H1 (cell line): ENCODE measurements around the gene SLC6A6. TPM values are rescaled to one million over a fixed set of nuclear protein-coding genes. Genes with fewer than 3 reads are reported as not detected.

Experiments used
- CTCF ChIA-PET: fragments of 300-600 bp; sonication (Branson Sonifier 250); formaldehyde crosslinking; loops from one replicate; lab custom pipeline; 2021; ENCODE audit not compliant: partially characterized antibody; lab: Charles Lee
- POLR2A ChIA-PET: fragments of 300-600 bp; sonication (Branson Sonifier 250); formaldehyde crosslinking; loops from one replicate; lab custom pipeline; 2021; ENCODE audit warnings: inconsistent platforms; ENCODE audit not compliant: partially characterized antibody; lab: Charles Lee
- DNase-seq, 2 experiments: peaks; one replicate each; pipeline versions ENCODE4 v3.0.0 to v3.0.0-alpha.2; 2010 to 2022; ENCODE audit warnings: low spot score in 2 of 2, low read depth in 1 of 2, mixed read lengths in 1 of 2
- FAIRE-seq: peaks from 2 replicates; lab custom pipeline; 2011; peaks lifted over from hg19 to GRCh38; lab: Jason Lieb, UNC
- H2AFZ ChIP-seq: 2 replicates; pipeline ENCODE4 v1.8.1; 2012; ENCODE audit warnings: low read length, inconsistent platforms
- H2AK5ac ChIP-seq: 2 replicates; pipeline ENCODE4 v1.6.1; 2013; ENCODE audit warnings: low read depth, low read length
- H2BK120ac ChIP-seq: replicated peaks from 2 replicates; pipeline ENCODE3; 2013; ENCODE audit warnings: low read depth, low read length, inconsistent platforms
- H2BK12ac ChIP-seq: 2 replicates; pipeline ENCODE4 v1.6.1; 2013; ENCODE audit warnings: low read depth, low read length
- H2BK15ac ChIP-seq: 2 replicates; pipeline ENCODE4 v1.6.1; 2013; ENCODE audit warnings: low read length
- H2BK20ac ChIP-seq: 2 replicates; pipeline ENCODE4 v1.6.1; 2013; ENCODE audit warnings: low read length
- H2BK5ac ChIP-seq: 2 replicates; pipeline ENCODE4 v1.6.1; 2013; ENCODE audit warnings: low read depth, low read length
- H3K14ac ChIP-seq: 2 replicates; pipeline ENCODE4 v1.6.1; 2013; ENCODE audit warnings: inconsistent platforms; ENCODE audit not compliant: insufficient read length
- H3K18ac ChIP-seq: 2 replicates; pipeline ENCODE4 v1.6.1; 2013; ENCODE audit warnings: low read length; ENCODE audit errors: extremely low read depth
- H3K23ac ChIP-seq: 2 replicates; pipeline ENCODE4 v1.6.1; 2013; ENCODE audit warnings: inconsistent platforms; ENCODE audit not compliant: insufficient read length
- H3K23me2 ChIP-seq: 2 replicates; pipeline ENCODE4 v1.6.1; 2013; ENCODE audit warnings: low read depth, low read length
- H3K27ac ChIP-seq: 2 replicates; pipeline ENCODE4 v1.6.1; 2011; ENCODE audit warnings: low read depth, low read length, inconsistent platforms
- H3K27me3 ChIP-seq, 4 experiments: replicated peaks in 1 of 4; 1 replicate in 1 of 4; 2 replicates in 3 of 4; pipeline versions ENCODE4 v1.6.1 to v1.8.1; 2011 to 2013; ENCODE audit warnings: low read length in 3 of 4, mild to moderate bottlenecking in 3 of 4, inconsistent platforms in 2 of 4, mixed read lengths in 2 of 4, moderate library complexity in 1 of 4; ENCODE audit not compliant: control insufficient read depth in 3 of 4, insufficient read depth in 3 of 4; ENCODE audit errors: extremely low read depth in 1 of 4
- H3K36me3 ChIP-seq, 4 experiments: 2 replicates each; pipeline versions ENCODE4 v1.6.1 to v1.8.1; 2011 to 2013; ENCODE audit warnings: mild to moderate bottlenecking in 4 of 4, low read length in 3 of 4, moderate library complexity in 2 of 4, control low read depth in 1 of 4, inconsistent platforms in 1 of 4; ENCODE audit not compliant: insufficient read depth in 4 of 4, control insufficient read depth in 2 of 4
- H3K4ac ChIP-seq: replicated peaks from 2 replicates; pipeline ENCODE3; 2013; ENCODE audit warnings: low read length, low read depth, mixed read lengths, inconsistent platforms; ENCODE audit not compliant: insufficient read length
- H3K4me1 ChIP-seq, 4 experiments: replicated peaks in 1 of 4; 1 replicate in 1 of 4; 2 replicates in 3 of 4; pipeline versions ENCODE4 v1.6.1 to v1.8.1; 2011 to 2013; ENCODE audit warnings: low read length in 3 of 4, inconsistent platforms in 2 of 4, mixed read lengths in 1 of 4; ENCODE audit not compliant: insufficient read depth in 4 of 4, control insufficient read depth in 3 of 4
- H3K4me2 ChIP-seq, 2 experiments: 2 replicates each; pipeline versions ENCODE4 v1.6.1 to v1.8.1; 2011 to 2013; ENCODE audit warnings: low read depth in 2 of 2, low read length in 2 of 2, control low read depth in 1 of 2, inconsistent platforms in 1 of 2, mild to moderate bottlenecking in 1 of 2; ENCODE audit not compliant: insufficient read depth in 1 of 2
- H3K4me3 ChIP-seq, 4 experiments: fragments of 200-600, 300-600 bp in 1 of 4; sonication (generic), shearing (Covaris generic), sonication (Bioruptor Twin) in 1 of 4; 2 replicates each; pipeline versions ENCODE4 v1.5.1 to v1.8.1; 2011 to 2016; ENCODE audit warnings: low read length in 4 of 4, low read depth in 3 of 4, control low read depth in 2 of 4, inconsistent platforms in 2 of 4, mild to moderate bottlenecking in 2 of 4, mixed read lengths in 1 of 4, moderate library complexity in 1 of 4; ENCODE audit not compliant: insufficient read depth in 2 of 4; ENCODE audit errors: extremely low read depth in 1 of 4
- H3K56ac ChIP-seq: replicated peaks from 2 replicates; pipeline ENCODE3; 2013; ENCODE audit warnings: low read depth, mild to moderate bottlenecking, mixed read lengths, low read length, inconsistent platforms; ENCODE audit not compliant: insufficient read length
- H3K79me1 ChIP-seq: 2 replicates; pipeline ENCODE4 v1.6.1; 2013; ENCODE audit warnings: low read depth, low read length, control low read depth
- H3K79me2 ChIP-seq, 2 experiments: 2 replicates each; pipeline versions ENCODE4 v1.6.1 to v1.8.1; 2012 to 2013; ENCODE audit warnings: low read length in 2 of 2, mild to moderate bottlenecking in 2 of 2, inconsistent platforms in 1 of 2; ENCODE audit not compliant: insufficient read depth in 2 of 2, control insufficient read depth in 1 of 2
- H3K9ac ChIP-seq, 4 experiments: replicated peaks in 1 of 4; 1 replicate in 1 of 4; 2 replicates in 3 of 4; pipeline versions ENCODE4 v1.6.1 to v1.8.1; 2011 to 2013; ENCODE audit warnings: low read depth in 3 of 4, low read length in 3 of 4, control low read depth in 2 of 4, mild to moderate bottlenecking in 2 of 4, moderate library complexity in 2 of 4, inconsistent platforms in 1 of 4; ENCODE audit errors: extremely low read depth in 1 of 4
- H3K9me3 ChIP-seq, 2 experiments: 2 replicates each; pipeline versions ENCODE4 v1.6.1 to v1.8.1; 2012 to 2013; ENCODE audit warnings: mild to moderate bottlenecking in 2 of 2, moderate library complexity in 2 of 2, control low read depth in 1 of 2, inconsistent platforms in 1 of 2, low read depth in 1 of 2, low read length in 1 of 2, mixed read lengths in 1 of 2; ENCODE audit not compliant: insufficient read depth in 2 of 2
- H4K20me1 ChIP-seq, 2 experiments: replicated peaks in 1 of 2; 2 replicates each; pipeline versions ENCODE3 to v1.8.1; 2011 to 2013; ENCODE audit warnings: inconsistent platforms in 2 of 2, low read length in 2 of 2, mild to moderate bottlenecking in 1 of 2; ENCODE audit not compliant: insufficient read depth in 2 of 2, control insufficient read depth in 1 of 2
- H4K5ac ChIP-seq: 2 replicates; pipeline ENCODE4 v1.6.1; 2013; ENCODE audit warnings: low read length, low read depth, mixed read lengths, inconsistent platforms; ENCODE audit not compliant: insufficient read length
- H4K8ac ChIP-seq: 2 replicates; pipeline ENCODE4 v1.8.0; 2013; ENCODE audit warnings: mild to moderate bottlenecking, moderate library complexity, low read length, inconsistent platforms; ENCODE audit not compliant: insufficient read depth; ENCODE audit errors: extremely low read depth
- H4K91ac ChIP-seq: replicated peaks from 2 replicates; pipeline ENCODE3; 2013; ENCODE audit warnings: low read length, mixed read lengths, inconsistent platforms; ENCODE audit not compliant: insufficient read length
- BCL11A ChIP-seq, 2 experiments: IDR thresholded peaks; one replicate each; pipeline ENCODE4 v1.6.1; 2011; ENCODE audit warnings: low read depth in 2 of 2, low read length in 2 of 2, mild to moderate bottlenecking in 2 of 2
- CREB1 ChIP-seq: IDR thresholded peaks from 2 replicates; pipeline ENCODE4 v1.6.1; 2012; ENCODE audit warnings: inconsistent platforms
- FOSL1 ChIP-seq: IDR thresholded peaks from 2 replicates; pipeline ENCODE4 v1.6.1; 2011; ENCODE audit warnings: mild to moderate bottlenecking, low read depth, low read length, moderate library complexity; ENCODE audit not compliant: insufficient read depth
- JUND ChIP-seq: IDR thresholded peaks from 2 replicates; pipeline ENCODE4 v1.6.1; 2011; ENCODE audit warnings: mild to moderate bottlenecking, improper control_type of control experiment, low read length
- KDM4A ChIP-seq: IDR thresholded peaks from one replicate; pipeline ENCODE4 v1.7.1; 2012; ENCODE audit warnings: low read depth, mild to moderate bottlenecking, moderate library complexity, low read length, inconsistent platforms; ENCODE audit not compliant: severe bottlenecking
- MAX ChIP-seq: IDR thresholded peaks from 2 replicates; pipeline ENCODE4 v1.6.1; 2012; ENCODE audit warnings: inconsistent platforms
- NRF1 ChIP-seq: IDR thresholded peaks from 2 replicates; pipeline ENCODE4 v1.6.1; 2011; ENCODE audit warnings: mild to moderate bottlenecking, low read depth, low read length, improper control_type of control experiment
- RAD21 ChIP-seq, 2 experiments: IDR thresholded peaks in 1 of 2; conservative IDR thresholded peaks in 1 of 2; 2 replicates each; pipeline ENCODE4 v1.6.1; 2011; ENCODE audit warnings: low read depth in 2 of 2, low read length in 2 of 2, improper control_type of control experiment in 1 of 2, inconsistent platforms in 1 of 2, mild to moderate bottlenecking in 1 of 2, moderate library complexity in 1 of 2
- RFX5 ChIP-seq: IDR thresholded peaks from 2 replicates; pipeline ENCODE4 v1.6.1; 2011; ENCODE audit warnings: low read depth, low read length, improper control_type of control experiment, borderline replicate concordance
- TEAD4 ChIP-seq: IDR thresholded peaks from 2 replicates; pipeline ENCODE4 v1.6.1; 2012; ENCODE audit warnings: low read depth, low read length, inconsistent platforms, mixed read lengths
- USF2 ChIP-seq: IDR thresholded peaks from 2 replicates; pipeline ENCODE4 v1.6.1; 2011; ENCODE audit warnings: low read length, improper control_type of control experiment
- WGBS, 2 experiments: shearing (Covaris generic) in 1 of 2; methylation state at CpG; one replicate each; pipeline versions ENCODE4 v1.1.6 to v1.1.7; 2013 to 2015; ENCODE audit warnings: low lambda C conversion rate in 2 of 2, mixed read lengths in 2 of 2, inconsistent platforms in 1 of 2, low coverage in 1 of 2, missing lambda C conversion rate in 1 of 2; ENCODE audit not compliant: insufficient replicate concordance in 2 of 2, insufficient coverage in 1 of 2, insufficient read length in 1 of 2; ENCODE audit errors: extremely low coverage in 1 of 2, missing lambda C conversion rate in 1 of 2; 5-methylcytosine and 5-hydroxymethylcytosine counted together
- polyA plus RNA-seq, 7 experiments: library from polyadenylated mRNA; depleted of rRNA in 3 of 7; stranded (reverse) in 5 of 7; unstranded in 2 of 7; fragments of >200 nt in 5 of 7; fragments of 200-250 nt in 2 of 7; gene quantifications; 1 replicate in 5 of 7; 2 replicates in 1 of 7; 4 replicates in 1 of 7; pipeline versions ENCODE4 v1.2.1 to v1.2.3, GENCODE V29; 2011 to 2013; ENCODE audit warnings: missing spikeins in 2 of 7, mixed read lengths in 2 of 7
- total RNA-seq: library from RNA; stranded (reverse); fragmentation: NEBNext Ultra II Directional; extraction: Animal tissue kit (Norgen Biotek cat#: 25700); gene quantifications from 2 replicates; pipeline ENCODE4 v1.2.1, GENCODE V29; 2021

SLC6A6 gene
- total and polyA plus RNA-seq, 2 of the 8 experiments (the other 6 are each of a cell fraction or from before 2014, with no cell fraction given): 66.2 to 144 TPM

GRCh38 chr3:14425581-14426304 lies 23.3 kb downstream of the SLC6A6 start:
- no peaks in the 10 kb centered on the region for H3K36me3 ChIP-seq
- WGBS, 2 experiments: 77% methylated on average over 16 of the region's 16 CpGs; no CpG with 5 or more reads in 1 of the 2 experiments
- no peak overlapping the region for H2AK5ac ChIP-seq
- H4K5ac ChIP-seq: no peak overlapping the region
- H3K4me1 ChIP-seq: peaks cover 20 to 45% (median 36%) of the 10 kb centered on the region in 4 experiments
- H4K91ac ChIP-seq: no peak overlapping the region
- H2BK5ac ChIP-seq: no peak overlapping the region
- H3K56ac ChIP-seq: no peak overlapping the region
- H4K8ac ChIP-seq: no peak overlapping the region
- H3K27ac ChIP-seq: no peak overlapping the region
- H3K79me1 ChIP-seq: peaks cover 29% of the 10 kb centered on the region
- no peak overlapping the region; a peak in 1 of 4 replicates for H3K4me2 ChIP-seq
- no peak overlapping the region for H3K18ac ChIP-seq
- no peak overlapping the region for H2AFZ ChIP-seq
- no peak overlapping the region for H3K14ac ChIP-seq
- FAIRE-seq: no peak
- CTCF ChIA-PET: interaction anchor here (0.9 to 2.9 kb wide), 7 partner anchors 10 to 165 kb away, joined by 3 to 17 read pairs (median 3); no protein-coding TSS in a partner anchor
- no peaks in the 10 kb centered on the region for H3K9me3 ChIP-seq
- no peak overlapping the region for H2BK20ac ChIP-seq
- DNase-seq: no peak
- H4K20me1 ChIP-seq: peaks cover 15 to 49% of the 10 kb centered on the region in 2 experiments
- POLR2A ChIA-PET: interaction anchor here (0.9 to 3.5 kb wide), 5 partner anchors 13 to 247 kb away, joined by 3 to 17 read pairs (median 4); partner anchors contain the start of genes LSM3, SLC6A6 and XPC
- no peak overlapping the region for H2BK120ac ChIP-seq
- peaks cover 3 to 80% of the 10 kb centered on the region in 2 experiments for H3K79me2 ChIP-seq
- no peaks in the 10 kb centered on the region for H3K27me3 ChIP-seq
- H3K4ac ChIP-seq: no peak overlapping the region
- no peak overlapping the region for H2BK15ac ChIP-seq
- no peaks in the 10 kb centered on the region for H3K23me2 ChIP-seq
- no peak overlapping the region for H3K9ac ChIP-seq
- no peak overlapping the region for H3K23ac ChIP-seq
- H3K4me3 ChIP-seq: no peak overlapping the region
- no peak overlapping the region for H2BK12ac ChIP-seq
- TF ChIP-seq RAD21 (IDR thresholded peaks at IDR 0.05 in 1 of 2, conservative IDR thresholded peaks at IDR 0.05 in 1 of 2; ENCODE audit: low read depth in 2 of 2, low read length in 2 of 2) (no peak), MAX (no peak), BCL11A (IDR thresholded peaks at IDR 0.05; ENCODE audit: low read depth in 2 of 2, low read length in 2 of 2) (no peak), RFX5 (no peak), JUND (no peak), CREB1 (no peak), USF2 (no peak), TEAD4 (no peak), NRF1 (no peak), KDM4A (no peak), FOSL1 (no peak)
